GM21717 (cell line): ENCODE data around the gene VPS26B.

Experiments used
- ATAC-seq: cut with Tn5 transposase; IDR thresholded peaks from one replicate; pipeline ENCODE4 v1.9.1; 2021; ENCODE audit warnings: mild to moderate bottlenecking, moderate library complexity; ENCODE audit not compliant: unreplicated experiment

Gene VPS26B

GRCh38 chr11:134230339-134230738 is 5.9 kb downstream of the VPS26B start:
- no peak for ATAC-seq

DNA sequence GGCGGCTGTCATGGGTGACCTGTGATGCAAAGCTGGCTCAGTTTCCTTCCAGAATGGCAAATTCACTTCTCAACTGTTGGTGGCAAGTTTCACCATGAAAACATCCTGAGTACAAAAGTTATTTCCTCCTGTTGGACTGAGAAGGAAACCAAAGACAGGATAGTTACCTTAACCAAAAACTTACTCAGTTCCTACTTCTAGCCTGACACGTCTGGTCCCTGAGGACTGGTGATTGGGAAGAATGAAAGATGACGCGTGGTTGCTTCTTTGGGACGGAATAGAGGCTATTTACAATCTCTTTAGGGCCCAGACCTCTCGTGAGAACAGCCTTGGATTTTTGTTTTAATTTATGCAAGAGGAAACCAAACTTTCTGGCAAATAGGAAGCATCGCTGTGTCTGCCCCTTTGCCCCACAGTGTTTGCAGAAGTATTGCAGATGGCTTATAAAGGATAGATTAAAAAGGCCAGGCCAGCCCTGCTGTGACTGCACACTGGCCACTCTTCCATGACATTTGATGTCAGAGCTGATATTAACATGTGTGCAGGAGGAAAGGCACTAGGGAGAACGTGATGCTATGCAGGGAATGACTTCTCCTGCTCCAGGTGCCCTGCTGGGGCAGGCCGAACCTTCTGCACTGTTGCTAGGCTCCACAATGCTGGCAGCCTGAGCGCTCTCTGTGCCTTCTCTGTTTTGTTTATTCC is 7.6 kb downstream of the VPS26B start:
- no peak for ATAC-seq

DNA sequence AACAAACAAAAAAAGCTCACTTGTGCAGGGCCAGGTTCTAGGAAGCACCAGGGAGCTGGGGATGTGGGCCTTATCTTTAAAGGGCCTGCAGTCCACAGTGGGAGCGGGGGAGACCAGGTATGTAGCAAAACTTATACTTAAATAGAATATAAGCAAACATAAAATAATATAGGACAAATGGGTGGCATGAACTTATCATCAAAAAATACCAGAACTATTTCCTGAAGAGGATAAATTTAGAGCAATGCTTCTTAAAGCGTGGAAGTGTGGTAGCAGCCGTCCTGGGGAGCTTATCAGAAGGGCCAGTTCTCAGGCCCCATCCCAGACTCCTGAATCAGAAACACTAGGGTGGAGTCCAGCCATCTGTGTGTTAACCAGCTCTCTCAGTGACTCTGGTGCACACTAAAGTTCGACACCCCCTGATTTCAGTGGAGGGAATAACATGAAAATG is 9.3 kb downstream of the VPS26B start:
- ATAC-seq: no peak

GRCh38 chr11:134235399-134235798 is 10.9 kb downstream of the VPS26B start:
- ATAC-seq: no peak

GRCh38 chr11:134236834-134237556 is 12.5 kb downstream of the VPS26B start:
- ATAC-seq: no peak

DNA sequence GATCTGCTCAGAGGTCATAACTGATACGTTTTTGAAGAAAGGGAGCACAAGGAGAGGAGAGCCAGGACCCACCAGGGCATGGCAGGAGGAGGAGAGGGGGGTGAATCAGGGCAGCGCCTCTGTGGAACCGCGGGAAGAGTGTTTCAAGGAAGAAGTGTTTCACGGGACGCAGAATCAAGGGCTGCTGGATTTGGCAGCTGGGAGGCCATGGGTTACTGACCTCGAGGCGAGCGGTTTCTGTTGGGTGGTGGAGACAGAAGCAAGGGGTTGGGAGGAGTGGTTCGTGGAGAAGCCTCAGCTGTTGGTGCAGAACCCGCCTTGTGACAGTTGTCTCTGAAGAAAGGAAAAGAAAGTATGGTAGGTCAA is 13.1 kb downstream of the VPS26B start:
- no peak for ATAC-seq

GRCh38 chr11:134238956-134239355 is 14.5 kb downstream of the VPS26B start:
- ATAC-seq: no peak

DNA sequence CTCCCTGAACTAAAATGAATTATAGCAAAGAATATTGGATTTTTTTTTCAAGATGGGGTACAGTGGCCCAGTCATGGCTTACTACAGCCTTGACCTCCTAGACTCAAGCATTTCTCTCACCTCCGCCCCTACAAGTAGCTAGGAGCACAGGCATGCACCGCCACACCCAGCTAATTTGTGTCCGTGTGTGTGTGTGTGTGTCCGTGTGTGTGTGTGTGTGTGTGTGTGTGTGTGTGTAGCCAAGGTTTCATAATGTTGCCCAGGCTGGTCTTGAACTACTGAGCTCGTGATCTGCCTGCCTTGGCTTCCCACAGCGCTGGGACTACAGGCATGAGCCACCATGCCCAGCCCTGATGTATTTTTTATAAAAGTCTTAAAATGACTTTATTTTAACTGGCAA is 16.1 kb downstream of the VPS26B start:
- ATAC-seq: no peak

- no peak for ATAC-seq
These were observed 17.9 kb downstream of the VPS26B start for GRCh38 chr11:134242376-134242775.

GRCh38 chr11:134243913-134244312 is 19.4 kb downstream of the VPS26B start:
- ATAC-seq: no peak

GRCh38 chr11:134244593-134244992 is 20.1 kb downstream of the VPS26B start:
- ATAC-seq: no peak

DNA sequence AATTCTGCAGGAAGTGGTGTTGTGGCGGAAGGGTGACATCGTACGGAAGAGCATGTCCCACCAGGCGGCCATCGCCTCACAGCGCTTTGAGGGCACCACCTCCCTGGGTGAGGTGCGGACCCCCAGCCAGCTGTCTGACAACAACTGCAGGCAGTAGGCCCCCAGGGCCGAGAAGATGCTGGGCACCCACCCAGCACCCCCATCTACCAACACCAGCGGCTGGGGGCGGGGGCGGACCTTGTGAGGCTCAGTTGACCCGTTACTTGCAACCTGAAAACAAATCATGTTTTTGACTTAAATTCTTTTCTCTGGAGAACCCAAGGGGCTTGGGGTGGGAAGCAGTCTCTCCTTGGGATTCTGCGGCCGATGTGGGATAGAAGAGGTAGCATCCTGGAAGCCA is 21.0 kb downstream of the VPS26B start:
- ATAC-seq: no peak

DNA sequence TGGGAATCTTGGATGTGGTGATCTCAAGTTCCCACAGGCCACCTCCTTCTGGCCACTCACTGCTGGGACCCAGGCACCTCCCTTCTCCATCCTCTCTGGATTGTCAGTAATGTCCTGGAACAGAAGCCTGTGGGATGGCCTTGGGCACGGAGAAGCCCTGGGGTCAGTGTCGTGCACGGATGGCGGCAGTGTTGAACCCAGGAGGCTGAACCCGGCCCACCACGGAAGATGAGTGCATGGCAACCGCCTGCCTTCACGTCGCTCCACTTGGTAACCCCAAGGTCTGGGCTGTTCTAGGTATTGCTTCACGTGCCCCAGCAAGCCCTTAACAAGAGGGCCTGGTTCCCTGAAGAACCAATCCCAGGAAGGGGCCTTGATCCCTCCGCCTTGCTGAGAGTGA is 21.6 kb downstream of the VPS26B start:
- ATAC-seq: no peak

- no peak for ATAC-seq
These were observed 22.2 kb downstream of the VPS26B start for GRCh38 chr11:134246678-134247077.

GRCh38 chr11:134248910-134249480 is 24.5 kb downstream of the VPS26B start:
- no peak for ATAC-seq

- no peak for ATAC-seq
These were observed 25.8 kb downstream of the VPS26B start for GRCh38 chr11:134250246-134250645.

GRCh38 chr11:134250675-134251074 is 26.2 kb downstream of the VPS26B start:
- ATAC-seq: no peak

DNA sequence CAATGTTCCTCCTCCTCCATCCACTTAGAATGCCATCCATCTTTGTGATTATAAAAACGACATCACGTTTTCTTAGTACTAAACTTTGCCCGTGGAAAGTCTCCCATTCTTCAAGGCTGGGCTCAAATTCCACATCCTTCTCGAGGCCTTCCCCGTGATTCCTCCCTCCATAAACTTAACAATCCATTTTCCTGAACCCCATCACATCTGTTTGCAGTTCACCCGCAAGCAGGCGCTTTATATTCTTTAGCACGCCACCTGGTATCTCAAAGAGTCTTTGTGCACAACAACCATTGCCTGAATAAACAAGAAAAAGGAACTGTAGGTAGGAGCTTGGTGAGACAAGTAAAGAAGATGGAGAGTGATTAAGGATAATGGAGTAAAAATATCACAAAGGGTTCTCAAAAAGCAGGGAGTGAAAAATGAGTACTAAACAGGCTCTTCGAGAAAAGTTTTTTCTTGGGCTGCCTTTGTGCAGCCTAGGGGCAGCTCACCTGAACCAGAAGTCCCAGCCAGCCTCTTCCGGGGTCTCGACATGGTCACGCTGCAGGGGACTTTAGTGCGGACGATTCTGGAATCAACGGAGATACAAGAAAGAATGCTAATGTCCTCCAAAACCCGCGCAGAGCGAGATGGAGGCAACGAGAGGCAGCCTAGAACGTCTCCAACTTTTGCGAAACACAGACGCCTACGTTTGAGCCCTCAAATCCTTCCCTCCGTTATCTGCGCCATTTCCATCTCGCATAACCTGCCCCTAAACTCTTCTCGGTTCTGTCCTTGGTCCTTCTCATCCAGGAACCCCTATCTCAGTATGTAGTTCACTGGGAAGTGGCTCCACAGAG is 28.1 kb downstream of the VPS26B start:
- peak; percentile 24 for ATAC-seq

GRCh38 chr11:134253188-134253993 is 28.9 kb downstream of the VPS26B start, which contains the start of the genes ACAD8 and THYN1:
Gene ACAD8 (plus strand): TSS chr11:134253568. CDS start chr11:134253601, 33 bp downstream.
Gene THYN1 (minus strand): TSS chr11:134253352. CDS start chr11:134252882, 470 bp downstream.
- ATAC-seq: peak; percentile 100
